Activated CD4-positive, alpha-beta T cell treated with anti-CD3 and anti-CD28 coated beads for 1 hour (primary cell): ENCODE results near the gene CGNL1.

ENCODE experiments used
- DNase-seq: peaks from one replicate; pipeline ENCODE4 v3.0.0-alpha.2; 2020

CGNL1 gene

DNA sequence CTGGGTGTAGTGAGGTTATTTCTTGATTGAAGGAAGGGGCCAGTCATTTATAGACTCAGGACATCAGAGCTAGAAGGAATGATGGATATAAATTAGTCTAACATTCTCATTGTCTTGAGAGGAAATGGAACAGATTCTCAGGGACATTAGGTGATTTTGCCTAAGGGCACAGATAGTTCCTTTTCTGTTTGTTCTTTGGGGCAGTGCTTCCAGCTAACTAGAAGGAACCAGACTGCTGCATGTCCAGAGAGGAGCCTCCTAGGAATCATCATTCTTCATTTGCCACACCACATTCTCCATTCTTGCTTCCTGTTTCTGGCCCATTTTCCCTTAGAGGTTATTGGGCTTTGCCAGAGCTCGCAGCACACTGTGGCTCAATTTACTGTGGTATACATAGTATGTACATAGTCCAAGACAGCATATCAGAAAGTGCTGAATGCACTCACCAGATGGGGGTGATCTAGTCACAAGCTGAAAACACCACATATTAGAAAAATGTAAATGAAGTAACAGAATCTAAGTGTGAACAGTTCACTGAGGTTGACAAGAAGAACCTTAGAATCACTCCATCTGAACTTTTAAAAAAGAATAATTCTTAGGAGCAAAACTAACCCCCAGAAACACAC lies 152.7 kb downstream of the CGNL1 start:
- DNase-seq, result no peak

GRCh38 chr15:57529748-57530147 lies 153.4 kb downstream of the CGNL1 start:
- DNase-seq, result no peak

- no peak for DNase-seq
These were observed 156.6 kb downstream of the CGNL1 start for GRCh38 chr15:57532731-57533447.

- DNase-seq, result no peak
These were observed 157.1 kb downstream of the CGNL1 start for GRCh38 chr15:57533448-57533799.

DNA sequence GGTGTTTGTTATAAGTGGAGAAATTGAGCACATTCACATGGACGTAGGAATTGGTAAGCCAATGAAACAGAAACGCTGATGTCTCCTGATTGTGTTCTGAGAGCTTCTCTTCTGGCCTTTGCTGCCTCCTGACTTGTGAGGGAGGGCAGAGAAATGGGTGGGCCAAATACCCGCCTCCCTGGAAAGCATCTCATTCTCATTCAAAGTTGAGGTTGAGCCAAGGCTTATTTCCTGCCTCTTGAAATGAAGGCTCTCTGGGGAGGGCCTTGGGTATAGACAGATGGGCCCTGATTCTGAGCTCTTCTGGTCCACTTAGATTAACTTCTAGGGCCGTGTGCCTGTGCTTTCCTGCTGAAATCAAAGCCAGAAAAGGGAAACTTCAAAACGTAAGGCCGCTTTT lies 158.0 kb downstream of the CGNL1 start:
- DNase-seq, result no peak

DNA sequence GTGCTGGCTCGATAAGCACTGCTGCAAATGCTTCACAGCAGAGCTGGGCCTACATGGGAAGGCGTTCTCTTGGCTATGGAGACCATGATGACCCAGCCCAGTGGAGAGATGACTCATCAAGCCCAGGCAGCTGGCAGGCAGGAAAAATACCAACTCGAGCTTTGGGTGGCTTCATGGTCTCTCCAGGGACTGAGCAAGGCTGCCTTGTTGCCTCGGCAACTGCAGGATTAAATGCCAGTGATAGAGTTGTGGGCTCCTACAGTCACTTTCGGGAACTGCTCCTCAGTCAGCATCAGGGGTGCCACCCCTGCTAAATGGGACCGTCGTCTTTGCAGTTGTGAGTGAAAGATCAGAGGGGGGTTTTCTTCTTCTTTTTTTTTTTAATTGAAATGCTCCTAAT lies 160.8 kb downstream of the CGNL1 start:
- DNase-seq, result no peak

DNA sequence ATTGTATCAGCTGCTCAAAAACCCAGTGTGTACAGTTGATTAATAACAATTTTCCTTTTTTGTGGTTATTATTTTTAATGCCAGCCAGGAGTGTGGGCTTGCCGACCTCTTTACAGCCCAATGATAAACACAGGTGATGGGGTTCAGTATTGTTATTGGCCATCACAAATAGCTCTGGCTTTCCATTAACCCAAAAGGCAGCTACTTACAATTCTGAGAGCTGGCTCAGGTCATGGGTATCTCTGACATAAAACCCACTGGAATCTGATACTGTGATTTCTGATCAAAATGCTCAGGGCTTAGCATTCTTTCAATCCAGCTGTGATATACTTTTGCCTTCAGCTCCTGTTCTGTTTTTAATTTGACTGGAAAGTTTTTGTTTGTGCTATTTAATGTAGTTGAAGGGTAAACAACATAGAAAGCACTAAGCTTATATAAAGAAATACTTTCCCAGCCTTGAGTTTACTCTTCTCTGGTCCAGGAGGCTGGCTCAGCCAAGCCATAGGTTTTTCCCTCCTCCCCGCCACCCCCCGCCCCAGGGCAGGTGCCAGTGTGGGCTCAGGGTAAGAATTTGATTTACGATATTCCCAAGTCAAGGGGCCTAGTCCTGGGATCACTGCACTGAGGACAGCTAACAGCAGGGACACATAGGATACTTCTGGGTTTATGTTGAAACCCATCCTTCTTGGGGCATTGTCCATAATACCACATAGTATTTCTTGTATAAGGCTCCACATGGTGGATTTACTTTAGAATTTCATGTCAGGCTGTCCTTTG lies 161.4 kb downstream of the CGNL1 start:
- DNase-seq, result no peak

- DNase-seq, result no peak
These were observed 161.9 kb downstream of the CGNL1 start for GRCh38 chr15:57538265-57538529.

DNA sequence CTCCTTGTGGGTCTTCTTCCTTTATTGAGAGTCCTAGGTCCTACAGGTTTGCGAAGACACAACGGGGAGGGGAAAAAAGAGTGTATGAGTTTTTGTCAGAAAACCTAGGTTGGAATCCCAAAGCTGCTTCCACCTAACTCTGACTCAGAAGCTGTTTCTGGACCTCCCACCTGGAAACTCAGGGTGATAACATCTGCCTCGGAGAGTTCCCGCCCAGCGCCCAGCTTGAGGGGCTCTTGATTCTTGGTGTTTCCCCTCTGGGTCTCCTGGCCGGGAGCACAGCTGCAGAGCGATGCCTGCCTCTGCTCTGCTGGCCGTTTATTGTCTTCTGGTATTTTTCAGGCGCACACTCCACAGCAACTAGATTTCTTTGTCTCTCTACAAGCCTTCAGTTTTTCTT lies 162.5 kb downstream of the CGNL1 start:
- no peak for DNase-seq

DNA sequence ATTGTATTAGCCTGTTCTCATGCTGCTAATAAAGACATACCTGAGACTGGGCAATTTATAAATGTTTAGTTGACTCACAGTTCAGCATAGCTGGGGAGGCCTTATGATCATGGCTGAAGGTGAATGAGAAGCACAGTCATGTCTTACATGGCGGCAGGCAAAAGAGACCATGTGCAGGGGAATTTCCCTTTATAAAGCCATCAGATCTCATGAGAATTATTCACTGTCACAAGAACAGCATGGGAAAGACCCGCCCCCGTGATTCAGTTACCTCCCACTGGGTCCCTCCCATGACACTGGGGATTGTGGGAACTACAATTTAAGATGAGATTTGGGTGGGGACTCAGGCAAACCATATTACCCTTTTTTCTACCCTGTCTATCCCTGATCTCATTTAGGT lies 163.9 kb downstream of the CGNL1 start:
- DNase-seq, result no peak

- DNase-seq, result no peak
These were observed 164.4 kb downstream of the CGNL1 start for GRCh38 chr15:57540736-57541135.

- no peak for DNase-seq
These were observed 165.0 kb downstream of the CGNL1 start for GRCh38 chr15:57541271-57541670.

DNA sequence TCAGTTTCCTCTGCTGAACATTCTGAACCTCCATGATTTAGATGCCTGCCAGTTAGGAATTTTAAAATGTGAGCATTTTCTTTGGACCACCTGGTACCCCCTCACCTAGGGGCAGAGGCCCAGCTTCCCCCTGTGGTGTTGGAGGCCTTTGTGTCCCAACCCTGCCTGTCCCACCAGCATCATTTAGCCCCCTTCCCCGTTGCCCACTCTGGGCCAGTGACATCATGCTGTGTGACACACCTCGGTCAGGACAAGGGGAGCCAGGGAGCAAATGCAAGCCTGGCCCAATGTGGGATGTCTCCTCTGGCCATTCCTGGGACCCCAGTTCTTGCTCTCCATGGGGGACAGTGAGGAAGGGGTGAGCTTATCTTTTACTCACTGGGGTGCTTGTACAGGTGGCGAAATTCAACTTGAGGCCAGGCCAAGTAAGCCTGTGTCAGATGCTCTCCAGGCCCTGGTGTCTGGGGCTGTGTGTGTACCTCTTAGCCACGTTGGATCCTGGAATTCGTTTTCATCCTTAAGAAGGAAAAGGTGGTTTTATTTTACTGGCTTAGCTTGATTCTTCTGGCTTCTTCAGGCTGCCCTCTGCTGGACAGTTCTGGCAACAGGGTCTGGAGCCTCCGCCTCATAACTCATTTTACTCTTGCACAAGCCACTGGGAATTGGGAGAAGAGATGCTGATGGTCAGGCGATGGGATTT lies 165.7 kb downstream of the CGNL1 start:
- no peak for DNase-seq

DNA sequence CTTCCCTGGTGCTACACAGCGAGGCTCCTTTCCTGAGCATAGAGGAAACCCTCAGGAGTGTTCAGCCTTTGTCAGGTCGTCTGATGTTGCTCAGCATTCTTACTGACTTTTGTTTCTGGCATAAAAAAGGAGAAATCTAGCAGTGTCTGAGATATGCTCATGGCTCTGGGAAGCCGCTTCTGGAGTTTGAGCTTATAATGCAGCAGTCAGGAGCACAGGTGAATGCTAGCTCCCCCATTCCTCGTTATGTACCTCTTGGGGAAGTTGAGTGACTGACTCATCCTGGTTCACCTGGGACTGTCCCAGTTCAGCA lies 166.2 kb downstream of the CGNL1 start:
- DNase-seq, result no peak

- DNase-seq, result no peak
These were observed 168.7 kb downstream of the CGNL1 start for GRCh38 chr15:57544848-57545480.

DNA sequence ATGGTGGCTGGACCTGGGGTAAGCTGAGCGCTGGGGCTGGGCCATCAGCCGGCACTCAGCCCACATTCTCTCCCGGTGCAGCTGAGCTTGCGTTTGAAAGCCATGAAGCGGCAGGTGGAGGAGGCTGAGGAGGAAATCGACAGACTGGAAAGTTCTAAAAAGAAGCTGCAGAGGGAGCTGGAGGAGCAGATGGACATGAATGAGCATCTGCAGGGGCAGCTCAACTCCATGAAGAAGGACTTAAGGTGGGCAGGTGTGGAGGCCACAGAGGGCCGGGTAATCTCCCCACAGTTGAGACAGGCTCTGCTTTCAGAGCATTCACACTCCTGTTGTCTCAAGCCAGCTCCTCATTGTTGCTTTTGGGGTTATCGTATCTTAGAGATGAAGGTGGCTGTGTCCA lies 169.7 kb downstream of the CGNL1 start:
- DNase-seq, result no peak

GRCh38 chr15:57547243-57547755 lies 171.0 kb downstream of the CGNL1 start:
- DNase-seq, result no peak

- no peak for DNase-seq
These were observed 172.0 kb downstream of the CGNL1 start for GRCh38 chr15:57548351-57548750.

- no peak for DNase-seq
These were observed 172.5 kb downstream of the CGNL1 start for GRCh38 chr15:57548835-57549234.

- DNase-seq, result no peak
These were observed 173.6 kb downstream of the CGNL1 start for GRCh38 chr15:57549935-57550334.

DNA sequence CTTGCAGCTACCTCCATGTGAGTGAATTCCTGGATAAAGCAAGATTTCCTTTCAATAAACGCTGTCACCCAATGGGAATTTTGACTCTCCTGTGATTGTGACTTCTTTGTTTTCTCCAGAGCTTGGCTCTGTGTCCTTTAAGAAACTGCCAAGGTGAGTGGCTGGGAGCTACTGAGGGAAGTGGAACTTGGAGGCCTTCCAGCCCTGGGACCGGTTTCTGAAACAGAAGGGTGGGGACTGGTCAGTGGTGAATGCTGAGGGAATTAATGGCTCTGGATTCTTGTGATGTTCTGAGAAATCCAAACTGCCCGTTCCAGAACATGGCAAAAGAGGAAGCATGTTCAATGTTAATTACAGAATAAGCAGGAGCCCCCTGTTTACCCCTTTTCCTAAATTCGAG lies 174.3 kb downstream of the CGNL1 start:
- no peak for DNase-seq

- DNase-seq, result no peak
These were observed 175.7 kb downstream of the CGNL1 start for GRCh38 chr15:57551715-57552677.
